Muscle layer of duodenum (tissue), 2 donors: ENCODE results near the gene NUDC.

Experiments
- H3K27ac ChIP-seq: one replicate; pipeline ENCODE4 v1.7.0; 2013; ENCODE audit warnings: mild to moderate bottlenecking, low read length
- H3K27me3 ChIP-seq: one replicate; pipeline ENCODE4 v1.7.0; 2013; ENCODE audit warnings: low read depth, mild to moderate bottlenecking, control low read depth, low read length
- H3K36me3 ChIP-seq, 2 donors: one replicate each; pipeline ENCODE4 v1.7.0; 2013; ENCODE audit warnings: low read length in 2 of 2, control low read depth in 1 of 2, mild to moderate bottlenecking in 1 of 2; ENCODE audit not compliant: insufficient read depth in 2 of 2, control insufficient read depth in 1 of 2
- H3K4me1 ChIP-seq, 2 donors: one replicate each; pipeline ENCODE4 v1.7.0; 2013; ENCODE audit warnings: low read length in 2 of 2, mild to moderate bottlenecking in 2 of 2, control low read depth in 1 of 2, moderate library complexity in 1 of 2; ENCODE audit not compliant: insufficient read depth in 2 of 2, control insufficient read depth in 1 of 2
- H3K4me3 ChIP-seq, 2 donors: one replicate each; pipeline ENCODE4 v1.7.0; 2013; ENCODE audit warnings: low read length in 2 of 2, low read depth in 1 of 2, mild to moderate bottlenecking in 1 of 2
- H3K9me3 ChIP-seq, 2 donors: one replicate each; pipeline ENCODE4 v1.7.0; 2013; ENCODE audit warnings: low read length in 2 of 2, control low read depth in 1 of 2, mild to moderate bottlenecking in 1 of 2; ENCODE audit not compliant: control insufficient read depth in 1 of 2
- donor health status: healthy.

NUDC gene

DNA sequence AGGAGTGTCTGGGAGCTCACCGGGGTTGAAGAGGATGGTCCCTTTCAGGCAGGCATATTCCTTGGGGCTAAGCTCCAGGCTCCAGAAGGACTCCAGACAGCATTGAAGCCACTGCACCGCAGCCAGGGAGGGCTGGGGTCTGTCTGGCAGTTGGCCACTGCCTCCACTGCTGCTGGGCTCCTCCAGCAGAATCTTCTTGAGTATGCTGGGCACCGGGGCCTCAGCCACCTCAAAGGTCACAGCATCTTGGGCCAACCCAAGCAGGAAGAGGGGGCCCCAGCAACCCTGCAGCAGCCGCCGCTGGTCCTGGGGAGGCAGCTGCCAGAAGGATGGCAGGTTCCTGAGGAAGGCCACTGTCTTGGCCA is 8.2 kb upstream of the NUDC start:
- Histone ChIP-seq H3K9me3 (no peaks in the 10 kb centered on the region), H3K36me3 (no peaks in the 10 kb centered on the region), H3K4me1 (no peaks in the 10 kb centered on the region), H3K4me3 (peak overlapping the region in 1 of 2 donors; percentile 66), H3K27ac (peak overlapping the region; percentile 65), H3K27me3 (no peaks in the 10 kb centered on the region)

DNA sequence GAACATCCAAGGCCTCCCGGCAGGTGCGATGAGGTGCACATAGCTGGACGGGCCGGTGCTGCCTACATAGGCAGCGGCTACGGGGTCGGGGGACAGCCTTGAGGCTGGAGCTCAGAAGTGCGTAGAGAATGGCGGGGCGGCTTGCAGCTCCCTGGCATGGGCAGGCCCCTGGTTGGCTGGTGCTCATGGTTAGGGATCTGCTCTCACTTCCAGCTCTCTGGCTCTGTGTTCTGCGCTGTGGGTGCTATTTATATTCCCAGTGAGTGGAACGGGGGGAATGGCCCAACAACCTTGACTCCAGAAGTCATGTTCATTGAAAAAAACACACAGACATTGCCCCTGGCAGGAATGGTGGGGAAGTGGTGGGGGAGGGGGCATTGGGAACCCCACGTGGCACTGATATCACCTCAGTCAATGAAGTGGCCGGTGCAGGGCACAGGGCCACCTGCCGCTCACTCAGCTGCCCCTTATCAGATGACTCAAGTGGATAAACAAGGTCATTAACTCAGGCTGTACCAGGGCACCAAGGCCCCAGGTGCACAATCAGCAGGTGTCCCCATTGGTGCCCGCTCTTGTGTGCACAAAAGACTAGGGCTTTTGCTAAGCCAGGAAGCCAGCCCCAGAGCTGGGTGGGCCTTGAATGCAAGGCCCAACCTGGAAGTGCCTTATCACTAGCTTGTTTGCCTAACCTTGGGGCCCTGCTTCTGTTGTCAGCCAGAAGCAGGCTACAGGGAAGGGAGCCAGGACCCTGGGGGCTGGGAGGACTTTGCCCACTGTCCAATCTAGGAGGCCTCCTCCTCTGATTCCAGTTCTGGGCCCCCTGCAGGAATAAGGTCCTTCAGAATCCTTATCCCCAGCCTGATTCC is 7.6 kb upstream of the NUDC start, which contains the start of gene NR0B2:
Gene NR0B2 (minus strand): TSS at position 222 of the 866 bp plus-strand sequence. CDS start 35 bp downstream, at position 187.
- no peaks in the 10 kb centered on the region for H3K36me3 ChIP-seq
- H3K4me1 ChIP-seq, result no peaks in the 10 kb centered on the region
- H3K27me3 ChIP-seq, result no peaks in the 10 kb centered on the region
- peak within 1 kb of the TSS in 1 of 2 donors; percentile 66 for H3K4me3 ChIP-seq
- peak within 1 kb of the TSS; percentile 75 for H3K27ac ChIP-seq
- no peaks in the 10 kb centered on the region for H3K9me3 ChIP-seq

DNA sequence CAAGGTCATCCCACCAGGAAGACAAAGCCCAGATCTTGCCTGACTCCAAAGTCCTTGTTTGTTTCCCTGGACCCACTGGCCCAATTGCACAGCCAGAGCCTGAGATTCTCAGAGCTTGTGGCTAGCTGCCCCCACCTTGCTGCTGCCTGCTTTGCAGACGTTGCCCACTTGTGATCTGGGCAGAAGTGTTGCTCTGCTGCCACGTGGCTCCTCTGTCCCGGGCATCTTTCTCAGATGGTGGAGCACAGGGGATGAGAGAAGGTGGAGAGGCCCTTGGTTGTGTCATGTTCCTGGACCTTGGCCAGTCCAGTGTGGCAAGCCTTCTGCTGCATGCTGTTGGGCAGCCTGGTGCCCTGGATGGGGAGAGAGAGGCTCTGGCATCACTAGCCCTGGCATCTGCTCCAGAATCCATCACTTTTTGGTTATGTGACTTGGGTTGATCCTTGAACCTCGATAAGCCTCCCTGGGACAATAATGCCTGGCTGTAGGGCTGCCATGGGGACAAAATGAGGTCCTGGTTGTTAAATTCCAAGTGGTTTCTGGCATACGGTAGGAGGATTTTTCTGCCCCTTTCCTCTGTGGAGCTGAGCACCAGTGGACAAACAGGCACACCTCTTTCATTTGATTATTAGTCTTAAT is 6.2 kb upstream of the NUDC start:
- no peaks in the 10 kb centered on the region for H3K36me3 ChIP-seq
- peak overlapping the region; percentile 5 for H3K27ac ChIP-seq
- no peaks in the 10 kb centered on the region for H3K27me3 ChIP-seq
- no peaks in the 10 kb centered on the region for H3K9me3 ChIP-seq
- no peak overlapping the region for H3K4me3 ChIP-seq
- no peaks in the 10 kb centered on the region for H3K4me1 ChIP-seq

DNA sequence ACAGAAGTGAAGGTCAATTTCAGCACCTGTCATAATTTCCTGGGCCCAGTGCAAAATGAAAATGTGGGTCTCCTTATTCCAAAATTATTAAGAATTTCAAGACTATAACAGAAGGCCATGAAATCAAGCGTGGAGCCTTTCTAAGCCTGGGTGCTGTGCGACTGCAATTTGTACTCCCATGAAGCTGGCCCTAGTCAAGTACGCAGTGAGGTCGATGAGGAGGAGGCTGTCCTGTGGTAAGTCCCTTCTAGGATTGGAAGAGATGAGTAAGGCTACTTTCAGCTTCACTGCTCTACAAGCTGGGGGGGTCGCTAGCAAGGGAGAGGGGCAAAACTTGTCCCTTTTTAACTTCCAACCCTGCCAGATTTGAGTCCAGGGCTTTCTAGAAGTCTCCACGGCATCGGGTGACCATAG is 410 bp upstream of the NUDC start:
- Histone ChIP-seq H3K9me3 (no peaks in the 10 kb centered on the region), H3K4me1 (peaks cover 9 to 20% of the 10 kb centered on the region in 2 donors), H3K4me3 (peak overlapping the region; percentile 87 to 95), H3K27ac (peak overlapping the region; percentile 85), H3K27me3 (no peaks in the 10 kb centered on the region), H3K36me3 (peaks cover 11% of the 10 kb centered on the region in 2 donors)

DNA sequence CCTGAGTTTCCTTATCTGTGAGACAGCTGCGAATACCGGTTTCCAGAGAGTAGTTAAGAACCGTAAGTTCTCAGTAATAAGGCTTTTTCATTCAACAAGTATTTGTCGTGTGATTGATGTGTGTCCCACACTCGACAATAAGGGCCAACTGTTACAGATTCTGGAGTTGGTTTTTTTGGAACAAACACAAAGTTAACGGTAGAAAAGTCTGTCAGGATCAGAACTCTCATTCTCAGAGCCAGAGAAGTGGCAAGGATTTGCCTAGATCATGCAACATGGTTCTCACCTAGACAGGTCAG is 837 bp downstream of the NUDC start:
- no peaks in the 10 kb centered on the region for H3K9me3 ChIP-seq
- H3K4me3 ChIP-seq, result peak overlapping the region; percentile 87 to 95
- H3K4me1 ChIP-seq, result peaks cover 9 to 20% of the 10 kb centered on the region in 2 donors
- H3K27me3 ChIP-seq, result no peaks in the 10 kb centered on the region
- H3K36me3 ChIP-seq, result peaks cover 16 to 20% of the 10 kb centered on the region in 2 donors
- peak overlapping the region; percentile 85 for H3K27ac ChIP-seq

DNA sequence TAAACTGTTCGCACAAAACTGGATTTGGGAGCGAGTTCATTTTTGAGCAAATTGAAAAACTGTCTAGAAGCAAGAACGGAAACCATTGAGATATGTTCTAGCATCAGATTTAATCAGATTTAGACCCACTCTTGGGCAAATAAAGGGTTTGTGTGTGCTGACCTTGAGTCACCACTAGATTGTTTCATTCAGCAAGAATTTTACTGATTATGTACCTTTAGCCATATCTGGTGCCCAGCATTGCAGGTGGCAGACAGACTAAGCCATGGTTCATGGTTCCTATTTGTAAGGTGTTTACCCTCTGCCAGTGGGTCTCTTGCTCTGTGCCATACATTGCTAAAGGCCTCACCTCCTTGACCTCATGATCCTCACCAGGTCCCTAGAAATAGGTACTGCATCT is 1.4 kb downstream of the NUDC start:
- H3K27me3 ChIP-seq, result no peaks in the 10 kb centered on the region
- no peak overlapping the region for H3K27ac ChIP-seq
- H3K4me3 ChIP-seq, result peak overlapping the region; percentile 87 to 95
- no peaks in the 10 kb centered on the region for H3K9me3 ChIP-seq
- H3K36me3 ChIP-seq, result peaks cover 16 to 20% of the 10 kb centered on the region in 2 donors
- peaks cover 9 to 20% of the 10 kb centered on the region in 2 donors for H3K4me1 ChIP-seq

DNA sequence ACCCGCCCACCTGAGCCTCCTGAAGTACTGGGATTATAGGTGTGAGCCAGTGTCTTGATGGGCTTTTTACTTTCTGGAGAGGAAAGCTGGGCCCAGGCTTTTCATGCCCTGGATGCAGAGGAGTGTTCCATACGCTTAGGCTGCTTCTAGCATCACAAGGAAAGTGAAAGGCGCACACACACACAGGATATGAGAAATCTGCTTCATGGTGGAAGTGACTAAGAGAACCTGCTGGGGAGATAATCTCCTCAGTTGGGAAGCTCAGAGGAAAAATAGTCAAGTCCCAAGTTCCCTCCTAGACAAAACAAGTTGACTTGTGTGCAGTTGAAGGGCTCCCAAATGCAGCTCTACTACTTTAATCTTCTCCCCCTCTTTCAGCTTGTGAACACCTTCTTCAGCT is 2.2 kb downstream of the NUDC start:
- Histone ChIP-seq H3K9me3 (no peaks in the 10 kb centered on the region), H3K27ac (no peak overlapping the region), H3K4me1 (peaks cover 9 to 20% of the 10 kb centered on the region in 2 donors), H3K4me3 (no peak overlapping the region), H3K36me3 (peaks cover 17 to 25% of the 10 kb centered on the region in 2 donors), H3K27me3 (no peaks in the 10 kb centered on the region)

DNA sequence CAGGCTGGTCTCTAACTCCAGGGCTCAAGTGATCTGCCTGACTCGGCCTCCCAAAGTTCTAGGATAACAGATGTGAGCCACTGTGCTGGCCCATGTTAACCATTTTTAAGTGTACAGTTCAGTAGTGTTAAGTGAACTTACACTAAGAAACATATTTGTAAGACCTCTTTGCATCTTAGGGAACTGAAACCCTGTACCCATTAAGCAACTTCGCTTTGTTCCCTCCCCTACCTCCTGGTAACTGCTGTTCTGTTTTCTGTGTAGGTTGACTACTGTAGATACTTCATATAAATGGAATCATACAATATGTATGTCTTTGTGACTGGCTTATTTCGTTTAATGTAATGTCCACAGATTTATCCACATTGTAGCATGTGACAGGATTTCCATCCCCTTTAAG is 11.0 kb downstream of the NUDC start:
- Histone ChIP-seq H3K27me3 (no peaks in the 10 kb centered on the region), H3K9me3 (no peaks in the 10 kb centered on the region), H3K27ac (no peak overlapping the region), H3K36me3 (peaks cover 11 to 37% of the 10 kb centered on the region in 2 donors), H3K4me3 (no peak overlapping the region), H3K4me1 (no peaks in the 10 kb centered on the region)

DNA sequence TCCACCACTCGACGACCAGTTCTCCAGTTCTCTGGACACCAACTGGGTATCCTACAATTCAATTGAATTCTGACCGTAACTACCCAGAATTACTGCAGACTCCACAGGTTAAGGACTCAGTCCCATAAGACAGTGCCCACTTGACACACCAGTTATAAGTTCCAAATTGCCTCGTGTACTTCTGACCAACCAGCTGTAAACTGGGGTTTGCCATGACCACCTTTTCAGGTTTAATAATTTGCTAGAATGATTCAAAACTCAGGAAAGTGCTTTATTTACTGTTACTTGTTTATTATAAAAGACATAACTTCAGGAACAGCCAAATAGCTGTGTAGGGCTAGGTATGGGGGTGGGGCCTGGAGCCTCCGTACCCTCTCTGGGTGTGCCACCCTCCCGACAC is 15.3 kb downstream of the NUDC start:
- H3K4me3 ChIP-seq, result no peak overlapping the region
- peaks cover 14 to 37% of the 10 kb centered on the region in 2 donors for H3K36me3 ChIP-seq

DNA sequence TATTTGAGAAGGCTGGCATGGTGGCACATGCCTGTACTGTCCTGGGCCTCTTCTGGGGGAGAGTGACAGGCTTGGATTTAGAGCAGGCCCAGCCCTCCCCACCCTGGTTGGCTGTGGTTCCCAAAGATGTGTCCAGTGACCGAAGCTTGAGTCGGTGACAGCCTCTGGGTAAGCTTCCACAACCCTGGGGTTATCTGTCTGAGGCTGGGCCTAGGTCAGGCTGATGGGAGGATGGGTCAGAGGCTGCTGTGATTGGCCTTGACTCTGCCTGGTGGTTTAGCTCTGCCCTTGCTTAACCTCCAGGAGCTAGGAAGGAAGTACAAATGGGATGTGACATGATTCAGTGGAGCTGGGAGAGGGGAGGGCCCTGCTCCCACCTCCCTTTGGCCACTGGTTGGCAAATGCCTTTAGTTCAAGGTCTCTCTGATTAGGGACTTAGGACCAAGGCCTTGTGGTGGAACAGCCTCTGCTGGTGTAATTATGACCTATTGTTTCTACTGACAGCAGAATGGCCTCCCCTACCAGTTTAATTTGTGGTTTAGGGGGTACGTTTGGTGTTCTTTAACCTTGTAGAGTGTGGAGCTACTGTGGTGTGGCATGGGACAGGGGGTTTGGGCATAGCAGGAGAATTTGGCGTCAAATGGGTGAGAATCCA is 16.6 kb downstream of the NUDC start:
- Histone ChIP-seq H3K27me3 (no peaks in the 10 kb centered on the region), H3K36me3 (peaks cover 25 to 50% of the 10 kb centered on the region in 2 donors), H3K27ac (no peak overlapping the region), H3K4me1 (no peaks in the 10 kb centered on the region), H3K9me3 (no peaks in the 10 kb centered on the region), H3K4me3 (no peak overlapping the region)

More for the DNA sequence above, 15.3 kb downstream of the NUDC start:
- H3K9me3 ChIP-seq, result no peaks in the 10 kb centered on the region
- H3K4me1 ChIP-seq, result no peaks in the 10 kb centered on the region
- H3K27ac ChIP-seq, result no peak overlapping the region
- H3K27me3 ChIP-seq, result no peaks in the 10 kb centered on the region

DNA sequence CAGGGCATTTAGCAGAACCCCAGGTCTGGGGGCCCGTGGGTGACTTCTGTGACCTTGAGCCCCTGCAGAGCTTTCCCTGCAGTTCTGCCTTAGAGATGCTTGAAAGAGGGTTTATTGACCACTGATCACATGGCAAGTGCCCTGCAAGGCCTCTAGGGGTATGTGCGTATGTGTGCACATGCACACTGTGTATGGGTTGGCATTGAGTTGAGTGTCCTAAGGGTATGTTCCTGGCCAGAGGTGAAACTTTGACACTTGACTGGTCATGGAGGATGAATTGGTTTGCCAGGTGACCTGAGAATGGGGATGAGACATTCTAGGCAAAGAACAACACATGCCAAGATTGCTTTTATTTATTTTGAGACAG is 17.1 kb downstream of the NUDC start:
- H3K36me3 ChIP-seq, result peaks cover 30 to 52% of the 10 kb centered on the region in 2 donors

More for the DNA sequence above, 17.1 kb downstream of the NUDC start:
- Histone ChIP-seq H3K9me3 (no peaks in the 10 kb centered on the region), H3K27ac (no peak overlapping the region), H3K4me1 (no peaks in the 10 kb centered on the region), H3K4me3 (no peak overlapping the region), H3K27me3 (no peaks in the 10 kb centered on the region)
